Smooth muscle cell (in vitro differentiated cells): ENCODE measurements around the gene TEKTIP1. TPM values are rescaled to one million over a fixed set of nuclear protein-coding genes. Genes with fewer than 3 reads are reported as not detected.

Experiments
- DNase-seq: peaks from one replicate; lab custom pipeline; 2025; ENCODE audit not compliant: unreplicated experiment; lab: John Stamatoyannopoulos, UW
- H2AFZ ChIP-seq: fragments of 200-600 bp; sonication (generic); 2 replicates; pipeline ENCODE4 v1.6.0; 2016; ENCODE audit warnings: antibody characterized with exemption, low read depth, mild to moderate bottlenecking
- H3F3A ChIP-seq: fragments of 200-600 bp; sonication (generic); 2 replicates; pipeline ENCODE4 v1.6.0; 2017; ENCODE audit warnings: antibody characterized with exemption, low read depth
- H3K27ac ChIP-seq: fragments of 200-600 bp; sonication (generic); 2 replicates; pipeline ENCODE4 v1.5.1; 2016; ENCODE audit warnings: low read depth, mild to moderate bottlenecking
- H3K27me3 ChIP-seq: fragments of 200-600 bp; sonication (generic); 2 replicates; pipeline ENCODE4 v1.6.1; 2016; ENCODE audit warnings: low read depth, mild to moderate bottlenecking
- H3K36me3 ChIP-seq: fragments of 200-600 bp; sonication (generic); 2 replicates; pipeline ENCODE4 v1.5.1; 2016; ENCODE audit warnings: low read depth
- H3K4me1 ChIP-seq: fragments of 200-600 bp; sonication (generic); 2 replicates; pipeline ENCODE4 v1.5.1; 2016; ENCODE audit warnings: low read depth
- H3K4me2 ChIP-seq: fragments of 200-600 bp; sonication (generic); 2 replicates; pipeline ENCODE4 v1.6.0; 2016; ENCODE audit warnings: mild to moderate bottlenecking
- H3K4me3 ChIP-seq: fragments of 200-600 bp; sonication (generic); 2 replicates; pipeline ENCODE4 v1.5.1; 2016; ENCODE audit warnings: mild to moderate bottlenecking
- H3K79me2 ChIP-seq: fragments of 200-600 bp; sonication (generic); 2 replicates; pipeline ENCODE4 v1.6.0; 2016; ENCODE audit warnings: low read depth, mild to moderate bottlenecking
- H3K9ac ChIP-seq: fragments of 200-600 bp; sonication (generic); 2 replicates; pipeline ENCODE4 v1.6.0; 2016; ENCODE audit warnings: low read depth
- H3K9me3 ChIP-seq: fragments of 200-600 bp; sonication (generic); replicated peaks from 2 replicates; pipeline ENCODE4 v1.5.1; 2016; ENCODE audit warnings: low read depth
- H4K20me1 ChIP-seq: fragments of 200-600 bp; sonication (generic); 2 replicates; pipeline ENCODE4 v1.6.0; 2016; ENCODE audit warnings: low read depth
- whole genome bisulfite sequencing: methylation state at CpG from one replicate; pipeline ENCODE4 v1.1.7; 2016; ENCODE audit warnings: low lambda C conversion rate; 5-methylcytosine and 5-hydroxymethylcytosine counted together
- polyA plus RNA-seq: library from polyadenylated mRNA; unstranded; fragments of >200 nt; fragmentation: Nextera tagmentation; extraction: Ambion mirVana; gene quantifications from 2 replicates; pipeline ENCODE4 v1.2.1, GENCODE V29; 2016
- total RNA-seq: library from RNA; depleted of rRNA; stranded (reverse); fragments of >200 nt; gene quantifications from 2 replicates; pipeline ENCODE4 v1.2.3, GENCODE V29; 2014
- TF ChIP-seq, protein P1 (sequence below): fragments of 200-600 bp; sonication (generic); IDR thresholded peaks from 2 replicates; pipeline ENCODE4 v1.5.1; 2017; ENCODE audit warnings: borderline replicate concordance, mild to moderate bottlenecking, antibody characterized with exemption; ENCODE audit not compliant: insufficient read depth, poor library complexity, severe bottlenecking

TEKTIP1 gene
- total and polyA plus RNA-seq, 2 experiments from 2014 or later, result 0.62 TPM; not detected in 1

DNA sequence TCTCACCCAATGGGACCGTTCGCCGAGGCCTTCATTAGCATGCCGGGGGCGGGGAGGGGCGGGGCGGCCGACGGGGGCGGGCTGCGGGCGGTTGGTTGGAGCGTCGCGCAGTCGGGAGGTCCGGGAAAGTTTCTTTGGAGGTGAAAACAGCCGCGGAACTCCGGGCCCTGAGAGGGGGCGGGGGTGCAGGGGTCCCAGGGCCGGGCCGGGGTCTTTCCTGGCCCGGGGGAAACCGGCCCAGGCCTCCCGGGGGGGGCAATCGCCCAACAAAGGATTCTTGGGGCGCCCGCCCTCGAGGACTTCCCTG is 33.8 kb downstream of the TEKTIP1 start, which contains the start of gene HMG20B:
Gene HMG20B (plus strand): TSS at position 90 of the 307 bp plus-strand sequence. CDS start 366 bp downstream, outside the sequence.
- Histone ChIP-seq H3K4me1 (peaks cover 14% of the 10 kb centered on the region), H2AFZ (peak within 1 kb of the TSS; percentile 97), H3K79me2 (no peaks in the 10 kb centered on the region), H3K4me3 (peak within 1 kb of the TSS; percentile 95), H4K20me1 (peaks cover 28% of the 10 kb centered on the region), H3K27ac (peak within 1 kb of the TSS; percentile 72), H3K9me3 (no peaks in the 10 kb centered on the region), H3K4me2 (peak within 1 kb of the TSS; percentile 99), H3F3A (peaks cover 13% of the 10 kb centered on the region), H3K36me3 (no peaks in the 10 kb centered on the region), H3K27me3 (no peaks in the 10 kb centered on the region), H3K9ac (peak within 1 kb of the TSS; percentile 97)
- TF ChIP-seq, protein P1, sequence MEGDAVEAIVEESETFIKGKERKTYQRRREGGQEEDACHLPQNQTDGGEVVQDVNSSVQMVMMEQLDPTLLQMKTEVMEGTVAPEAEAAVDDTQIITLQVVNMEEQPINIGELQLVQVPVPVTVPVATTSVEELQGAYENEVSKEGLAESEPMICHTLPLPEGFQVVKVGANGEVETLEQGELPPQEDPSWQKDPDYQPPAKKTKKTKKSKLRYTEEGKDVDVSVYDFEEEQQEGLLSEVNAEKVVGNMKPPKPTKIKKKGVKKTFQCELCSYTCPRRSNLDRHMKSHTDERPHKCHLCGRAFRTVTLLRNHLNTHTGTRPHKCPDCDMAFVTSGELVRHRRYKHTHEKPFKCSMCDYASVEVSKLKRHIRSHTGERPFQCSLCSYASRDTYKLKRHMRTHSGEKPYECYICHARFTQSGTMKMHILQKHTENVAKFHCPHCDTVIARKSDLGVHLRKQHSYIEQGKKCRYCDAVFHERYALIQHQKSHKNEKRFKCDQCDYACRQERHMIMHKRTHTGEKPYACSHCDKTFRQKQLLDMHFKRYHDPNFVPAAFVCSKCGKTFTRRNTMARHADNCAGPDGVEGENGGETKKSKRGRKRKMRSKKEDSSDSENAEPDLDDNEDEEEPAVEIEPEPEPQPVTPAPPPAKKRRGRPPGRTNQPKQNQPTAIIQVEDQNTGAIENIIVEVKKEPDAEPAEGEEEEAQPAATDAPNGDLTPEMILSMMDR, result no peak
- 2% methylated on average over 25 of the region's 30 CpGs for WGBS
- no peak for DNase-seq

DNA sequence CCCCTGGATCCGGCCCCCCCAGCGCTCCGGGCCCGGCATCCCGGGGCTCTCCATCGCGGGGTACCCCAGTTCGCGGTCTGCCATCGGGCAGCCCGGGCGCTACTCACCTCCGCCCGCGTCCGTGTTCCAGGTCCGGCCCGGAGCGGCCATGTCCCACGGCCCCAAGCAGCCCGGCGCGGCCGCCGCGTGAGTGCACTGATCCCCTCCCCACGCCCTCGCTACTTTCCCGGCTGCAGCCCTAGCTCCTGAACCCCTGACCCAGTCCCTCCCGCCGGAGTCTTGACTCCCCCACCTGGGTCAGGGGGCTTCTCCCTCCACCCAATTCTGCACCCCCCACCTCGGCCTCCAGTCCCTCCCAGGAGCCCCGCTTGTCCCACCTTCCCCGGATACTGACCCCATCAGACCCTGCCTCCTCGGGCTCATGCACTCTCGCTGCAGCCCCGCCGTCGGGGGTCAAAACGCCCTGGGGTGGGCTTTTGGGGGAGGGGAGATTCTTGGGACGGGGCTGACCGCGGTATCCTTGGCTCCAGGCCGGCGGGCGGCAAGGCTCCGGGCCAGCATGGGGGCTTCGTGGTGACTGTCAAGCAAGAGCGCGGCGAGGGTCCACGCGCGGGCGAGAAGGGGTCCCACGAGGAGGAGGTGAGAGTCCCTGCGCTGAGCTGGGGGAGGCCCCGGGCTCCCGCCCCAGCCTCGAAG is 34.3 kb downstream of the TEKTIP1 start:
- Histone ChIP-seq H3K4me1 (peaks cover 14% of the 10 kb centered on the region), H3K4me3 (peak overlapping the region; percentile 95), H4K20me1 (peaks cover 30% of the 10 kb centered on the region), H3K4me2 (peak overlapping the region; percentile 99), H3K27me3 (no peaks in the 10 kb centered on the region), H3K79me2 (no peaks in the 10 kb centered on the region), H3K27ac (peak overlapping the region; percentile 72), H3K9me3 (no peaks in the 10 kb centered on the region), H3K36me3 (no peaks in the 10 kb centered on the region), H3F3A (peaks cover 15% of the 10 kb centered on the region), H3K9ac (peak overlapping the region; percentile 97), H2AFZ (peak overlapping the region; percentile 54)
- DNase-seq, result no peak
- WGBS, result 1% methylated on average over 48 of the region's 60 CpGs
- TF ChIP-seq, protein P1, result no peak

DNA sequence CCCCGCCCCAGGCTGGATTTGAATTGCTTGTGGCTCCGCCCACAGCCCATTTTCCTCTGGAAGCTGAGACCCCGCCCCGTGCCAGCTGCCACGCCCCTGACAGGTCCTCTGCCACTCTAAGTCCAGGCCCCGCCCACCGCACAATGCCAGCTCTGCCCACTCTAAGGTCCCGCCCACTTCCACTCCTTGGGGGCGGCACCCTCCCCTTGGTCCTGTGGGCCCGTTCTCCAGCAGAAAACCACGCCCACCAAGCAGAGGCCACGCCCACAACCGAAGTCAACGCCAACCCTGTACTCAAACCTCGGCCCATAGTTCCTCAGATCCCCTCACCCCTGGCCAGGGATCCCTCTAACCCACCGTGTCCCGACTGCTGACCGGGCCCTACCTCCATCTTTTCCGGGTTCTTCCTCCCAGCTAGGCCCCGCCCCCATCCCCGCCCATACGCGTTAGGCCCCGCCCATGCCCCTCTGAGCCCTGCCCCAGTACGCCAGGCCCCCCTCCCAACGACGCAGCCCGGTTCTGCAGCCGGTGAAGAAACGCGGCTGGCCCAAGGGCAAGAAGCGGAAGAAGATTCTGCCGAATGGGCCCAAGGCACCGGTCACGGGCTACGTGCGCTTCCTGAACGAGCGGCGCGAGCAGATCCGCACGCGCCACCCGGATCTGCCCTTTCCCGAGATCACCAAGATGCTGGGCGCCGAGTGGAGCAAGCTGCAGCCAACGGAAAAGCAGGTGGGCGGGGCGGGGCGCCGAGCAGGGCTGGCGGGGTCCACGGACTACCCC is 35.1 kb downstream of the TEKTIP1 start:
- H3K27ac ChIP-seq, result no peak overlapping the region
- peaks cover 22% of the 10 kb centered on the region for H3F3A ChIP-seq
- peaks cover 35% of the 10 kb centered on the region for H4K20me1 ChIP-seq
- TF ChIP-seq, protein P1, result no peak
- H3K27me3 ChIP-seq, result no peaks in the 10 kb centered on the region
- no peaks in the 10 kb centered on the region for H3K79me2 ChIP-seq
- WGBS, result 41% methylated on average over 40 of the region's 55 CpGs
- H2AFZ ChIP-seq, result no peak overlapping the region
- H3K4me3 ChIP-seq, result peak overlapping the region; percentile 95
- peaks cover 14% of the 10 kb centered on the region for H3K4me1 ChIP-seq
- H3K36me3 ChIP-seq, result no peaks in the 10 kb centered on the region
- no peaks in the 10 kb centered on the region for H3K9me3 ChIP-seq
- DNase-seq, result peak; percentile 76
- peak overlapping the region; percentile 99 for H3K4me2 ChIP-seq
- no peak overlapping the region for H3K9ac ChIP-seq
